ENCODE data around the gene HAUS7.

HAUS7 gene

GRCh38 chrX:153499341-153499740 lies 29.0 kb upstream of the HAUS7 start:
- no peak for DNase-seq (ENCODE audit: low read depth)

- DNase-seq (ENCODE audit: low read depth) = no peak
Observed at GRCh38 chrX:153498453-153498852, 28.1 kb upstream of the HAUS7 start.

GRCh38 chrX:153496590-153496959 lies 26.2 kb upstream of the HAUS7 start:
- DNase-seq (ENCODE audit: low read depth) = no peak

GRCh38 chrX:153495903-153496589 lies 25.7 kb upstream of the HAUS7 start:
- DNase-seq (ENCODE audit: low read depth) = no peak

GRCh38 chrX:153495362-153495751 lies 25.0 kb upstream of the HAUS7 start:
- DNase-seq (ENCODE audit: low read depth) = no peak

- DNase-seq (ENCODE audit: low read depth) = no peak
Observed at GRCh38 chrX:153494541-153495361, 24.4 kb upstream of the HAUS7 start, which contains the start of gene BGN. Gene BGN (plus strand): TSS chrX:153494980. CDS start chrX:153504632, 9,652 bp downstream.

- DNase-seq (ENCODE audit: low read depth) = no peak
Observed at GRCh38 chrX:153494061-153494460, 23.7 kb upstream of the HAUS7 start.

- DNase-seq (ENCODE audit: low read depth) = no peak
Observed at GRCh38 chrX:153493085-153493484, 22.7 kb upstream of the HAUS7 start.

- DNase-seq (ENCODE audit: low read depth) = no peak
Observed at GRCh38 chrX:153492543-153492942, 22.2 kb upstream of the HAUS7 start.

GRCh38 chrX:153491918-153492317 lies 21.5 kb upstream of the HAUS7 start:
- DNase-seq (ENCODE audit: low read depth) = no peak

GRCh38 chrX:153491351-153491914 lies 21.1 kb upstream of the HAUS7 start:
- DNase-seq (ENCODE audit: low read depth) = no peak

GRCh38 chrX:153490217-153490930 lies 20.0 kb upstream of the HAUS7 start:
- DNase-seq (ENCODE audit: low read depth) = no peak

GRCh38 chrX:153488231-153488914 lies 18.0 kb upstream of the HAUS7 start:
- DNase-seq (ENCODE audit: low read depth) = no peak

- DNase-seq (ENCODE audit: low read depth) = no peak
Observed at GRCh38 chrX:153487590-153488071, 17.3 kb upstream of the HAUS7 start.

- no peak for DNase-seq (ENCODE audit: low read depth)
Observed at GRCh38 chrX:153486171-153486570, 15.8 kb upstream of the HAUS7 start.

GRCh38 chrX:153485396-153486080 lies 15.2 kb upstream of the HAUS7 start:
- DNase-seq (ENCODE audit: low read depth) = no peak

GRCh38 chrX:153482376-153483015 lies 12.1 kb upstream of the HAUS7 start:
- DNase-seq (ENCODE audit: low read depth) = no peak

- no peak for DNase-seq (ENCODE audit: low read depth)
Observed at GRCh38 chrX:153481043-153481442, 10.7 kb upstream of the HAUS7 start.

- DNase-seq (ENCODE audit: low read depth) = no peak
Observed at GRCh38 chrX:153478746-153479145, 8.4 kb upstream of the HAUS7 start.

GRCh38 chrX:153477901-153478300 lies 7.5 kb upstream of the HAUS7 start:
- no peak for DNase-seq (ENCODE audit: low read depth)

All from activated gamma-delta T cell treated with anti-CD3 and anti-CD28 coated beads, Interleukin-2, amount 50 U/mL, for 16 hours (primary cell).